BJ (cell line): ENCODE data around the gene FAM3C. TPM values are rescaled to one million over a fixed set of nuclear protein-coding genes. Genes with fewer than 3 reads are reported as not detected.

Experiments
- CTCF ChIA-PET: fragments of 350-600 bp; formaldehyde crosslinking; extraction: SDS; loops from one replicate; lab custom pipeline; 2021; ENCODE audit warnings: antibody characterized with exemption, inconsistent platforms; lab: Yijun Ruan, JAX
- POLR2A ChIA-PET: fragments of 300-600 bp; sonication (Branson Sonifier 250); formaldehyde crosslinking; extraction: SDS; loops from one replicate; lab custom pipeline; 2021; ENCODE audit warnings: antibody characterized with exemption; lab: Charles Lee
- DNase-seq: peaks from one replicate; pipeline ENCODE4 v3.0.0-alpha.2; 2011; ENCODE audit warnings: low read depth
- H3K27me3 ChIP-seq: 2 replicates; pipeline ENCODE4 v1.6.0; 2011; ENCODE audit warnings: low read length; ENCODE audit not compliant: control insufficient read depth, insufficient read depth
- H3K36me3 ChIP-seq: 2 replicates; pipeline ENCODE4 v1.5.1; 2011; ENCODE audit warnings: low read length; ENCODE audit not compliant: control insufficient read depth, insufficient read depth
- H3K4me3 ChIP-seq: 2 replicates; pipeline ENCODE4 v1.5.1; 2011; ENCODE audit warnings: low read depth, mild to moderate bottlenecking, control low read depth, low read length
- CTCF ChIP-seq: IDR thresholded peaks from 2 replicates; pipeline ENCODE4 v1.5.1; 2011; ENCODE audit warnings: low read depth, mild to moderate bottlenecking, control low read depth, inconsistent platforms, low read length, moderate library complexity; ENCODE audit not compliant: insufficient read depth
- polyA plus RNA-seq: library from polyadenylated mRNA; depleted of rRNA; stranded (reverse); fragments of >200 nt; gene quantifications from 2 replicates; pipeline ENCODE4 v1.2.3, GENCODE V29; 2011

Gene FAM3C
- polyA plus RNA-seq, 1 experiment, result 13.1 TPM

GRCh38 chr7:121410829-121411596, 14.9 kb upstream of the FAM3C start:
- Histone ChIP-seq H3K4me3 (no peak overlapping the region), H3K36me3 (no peaks in the 10 kb centered on the region), H3K27me3 (peaks cover 4% of the 10 kb centered on the region)
- no peak for DNase-seq
- ChIA-PET POLR2A (no interaction called here), CTCF (interaction anchor here (1.0 to 2.5 kb wide), 2 partner anchors 9 to 14 kb away, joined by 3 to 10 read pairs; partner anchors contain the start of gene FAM3C)
- no peak for TF ChIP-seq CTCF

- no peaks in the 10 kb centered on the region for H3K36me3 ChIP-seq
- H3K4me3 ChIP-seq, result no peak overlapping the region
- TF ChIP-seq CTCF, result no peak
- H3K27me3 ChIP-seq, result peaks cover 4% of the 10 kb centered on the region
- CTCF ChIA-PET, result no interaction called here
- POLR2A ChIA-PET, result no interaction called here
- no peak for DNase-seq
Observed at GRCh38 chr7:121406944-121407343, 10.8 kb upstream of the FAM3C start.

- DNase-seq, result no peak
- CTCF ChIA-PET, result no interaction called here
- no peak for TF ChIP-seq CTCF
- no peaks in the 10 kb centered on the region for H3K36me3 ChIP-seq
- POLR2A ChIA-PET, result no interaction called here
- H3K4me3 ChIP-seq, result no peak overlapping the region
- H3K27me3 ChIP-seq, result peaks cover 4% of the 10 kb centered on the region
Observed at GRCh38 chr7:121406461-121406860, 10.4 kb upstream of the FAM3C start.

GRCh38 chr7:121404348-121404747, 8.2 kb upstream of the FAM3C start:
- no peak for TF ChIP-seq CTCF
- ChIA-PET CTCF (interaction anchor here (1.1 kb wide), 1 partner anchor 8 kb away, joined by 5 read pairs; no protein-coding TSS in a partner anchor), POLR2A (no interaction called here)
- H3K4me3 ChIP-seq, result no peak overlapping the region
- no peak for DNase-seq
- no peaks in the 10 kb centered on the region for H3K36me3 ChIP-seq
- no peaks in the 10 kb centered on the region for H3K27me3 ChIP-seq

GRCh38 chr7:121402701-121403100, 6.6 kb upstream of the FAM3C start:
- POLR2A ChIA-PET, result no interaction called here
- no peaks in the 10 kb centered on the region for H3K27me3 ChIP-seq
- no peak for DNase-seq
- no peak for TF ChIP-seq CTCF
- no peak overlapping the region for H3K4me3 ChIP-seq
- CTCF ChIA-PET, result no interaction called here
- H3K36me3 ChIP-seq, result no peaks in the 10 kb centered on the region
